Measurements from ENCODE around the gene IFNAR1. TPM values are rescaled to one million over a fixed set of nuclear protein-coding genes. Genes with fewer than 3 reads are reported as not detected.

IFNAR1 gene
- total and polyA plus RNA-seq, 2 of the 8 experiments (the other 6 are each of a cell fraction or from before 2014, with no cell fraction given), result 3.1 to 17.1 TPM

DNA sequence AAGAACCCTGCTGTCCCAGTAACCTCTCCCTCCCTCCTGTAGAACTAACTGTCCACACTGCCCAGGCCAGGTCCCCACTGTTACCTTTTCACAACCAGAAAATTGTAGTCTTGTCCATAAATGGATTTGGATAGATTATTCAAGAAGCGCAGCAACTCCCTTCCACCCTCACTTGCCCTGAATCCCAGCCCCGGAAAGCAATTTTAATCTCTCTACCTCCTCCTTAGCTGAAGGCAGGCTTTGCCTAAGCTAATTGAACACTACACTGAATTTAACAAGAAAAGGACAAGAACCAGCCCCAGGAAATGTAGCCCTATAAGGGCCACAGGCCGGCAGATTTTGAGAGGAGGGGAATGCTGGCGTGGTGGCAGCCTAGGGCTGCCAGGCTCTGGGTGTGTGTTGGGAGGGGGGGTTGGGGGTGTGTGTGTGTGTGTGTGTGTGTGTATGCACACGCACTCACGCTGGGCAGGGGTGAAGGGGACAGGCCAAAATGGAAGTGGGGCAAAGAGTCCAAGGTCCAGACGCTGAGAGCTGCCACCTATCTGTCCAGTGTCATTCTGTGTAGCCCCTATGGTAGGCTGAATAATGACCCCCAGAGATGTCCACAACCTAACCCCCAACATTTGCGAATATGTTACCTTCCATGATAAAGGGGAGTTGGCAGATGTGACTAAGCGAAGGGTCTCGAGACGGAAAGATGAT, 67.7 kb downstream of the IFNAR1 start:
- Histone ChIP-seq H2BK5ac (ENCODE audit: low read depth, low read length) (no peak overlapping the region), H4K91ac (replicated peaks; ENCODE audit: insufficient read length, low read length) (no peak overlapping the region), H3K4me1 (replicated peaks in 1 of 4; ENCODE audit: control insufficient read depth in 3 of 4, insufficient read depth in 4 of 4, low read length in 3 of 4) (0 out of 7 replicates have a peak, but pooled peaks cover 0 to 2% (median 0%) of the 10 kb centered on the region in 4 experiments), H3K79me2 (ENCODE audit: control insufficient read depth in 1 of 2, insufficient read depth in 2 of 2, low read length in 2 of 2) (no peaks in the 10 kb centered on the region), H4K8ac (ENCODE audit: extremely low read depth, insufficient read depth, low read length) (no peak overlapping the region), H4K5ac (ENCODE audit: insufficient read length, low read depth, low read length) (no peak overlapping the region), H2BK120ac (replicated peaks; ENCODE audit: low read depth, low read length) (no peak overlapping the region), H4K20me1 (replicated peaks in 1 of 2; ENCODE audit: control insufficient read depth in 1 of 2, insufficient read depth in 2 of 2, low read length in 2 of 2) (no peaks in the 10 kb centered on the region), H3K27me3 (replicated peaks in 1 of 4; ENCODE audit: control insufficient read depth in 3 of 4, extremely low read depth in 1 of 4, insufficient read depth in 3 of 4, low read length in 3 of 4) (no peaks in the 10 kb centered on the region; a peak in 1 of 7 replicates), H2BK12ac (ENCODE audit: low read depth, low read length) (peak overlapping the region; percentile 5; the same call in 1 of the 2 replicates), H3K27ac (ENCODE audit: low read depth, low read length) (no peak overlapping the region), H3K23ac (ENCODE audit: insufficient read length) (no peak overlapping the region), H3K79me1 (ENCODE audit: low read depth, low read length) (no peaks in the 10 kb centered on the region), H3K36me3 (ENCODE audit: control insufficient read depth in 2 of 4, insufficient read depth in 4 of 4, low read length in 3 of 4) (no peaks in the 10 kb centered on the region), H3K4me2 (ENCODE audit: insufficient read depth in 1 of 2, low read depth in 2 of 2, low read length in 2 of 2) (no peak overlapping the region), H3K18ac (ENCODE audit: extremely low read depth, low read length) (no peak overlapping the region), H2BK20ac (ENCODE audit: low read length) (0 out of 2 replicates have a peak overlapping the region, but pooled peaks have one; percentile 6), H3K9me3 (ENCODE audit: insufficient read depth in 2 of 2, low read depth in 1 of 2, low read length in 1 of 2) (no peaks in the 10 kb centered on the region), H3K23me2 (ENCODE audit: low read depth, low read length) (no peaks in the 10 kb centered on the region; the same call in 1 of the 2 replicates), H3K9ac (replicated peaks in 1 of 4; ENCODE audit: extremely low read depth in 1 of 4, low read depth in 3 of 4, low read length in 3 of 4) (no peak overlapping the region), H3K4me3 (ENCODE audit: extremely low read depth in 1 of 4, insufficient read depth in 2 of 4, low read depth in 3 of 4, low read length in 4 of 4) (no peak overlapping the region), H2BK15ac (ENCODE audit: low read length) (no peak overlapping the region), H3K56ac (replicated peaks; ENCODE audit: insufficient read length, low read depth, low read length) (no peak overlapping the region), H3K4ac (replicated peaks; ENCODE audit: insufficient read length, low read depth, low read length) (no peak overlapping the region), H2AK5ac (ENCODE audit: low read depth, low read length) (no peak overlapping the region), H2AFZ (ENCODE audit: low read length) (no peak overlapping the region), H3K14ac (ENCODE audit: insufficient read length) (no peak overlapping the region)
- FAIRE-seq (no peak), DNase-seq (ENCODE audit: low read depth in 1 of 2, low spot score in 2 of 2) (no peak)
- WGBS, 2 experiments (ENCODE audit: extremely low coverage in 1 of 2, insufficient coverage in 1 of 2, insufficient read length in 1 of 2, insufficient replicate concordance in 2 of 2, low coverage in 1 of 2, low lambda C conversion rate in 2 of 2, missing lambda C conversion rate in 1 of 2), result 80% methylated on average over 11 of the region's 11 CpGs; no CpG with 5 or more reads in 1 of the 2 experiments
- ChIA-PET POLR2A (ENCODE audit: partially characterized antibody) (interaction anchor here (0.7 to 1.4 kb wide), 2 partner anchors 10 to 68 kb away, joined by 3 to 4 read pairs; partner anchors contain the start of genes IFNAR1 and IFNGR2), CTCF (ENCODE audit: partially characterized antibody) (interaction anchor here (0.8 kb wide), 1 partner anchor 14 kb away, joined by 3 read pairs; no protein-coding TSS in a partner anchor)
- TF ChIP-seq TCF12 (IDR thresholded peaks at IDR 0.05; ENCODE audit: low read depth, low read length) (no peak), KDM1A (IDR thresholded peaks at IDR 0.05; ENCODE audit: borderline replicate concordance, low read length) (no peak), SRF (IDR thresholded peaks at IDR 0.05; ENCODE audit: low read depth, low read length) (no peak), HDAC6 (IDR thresholded peaks at IDR 0.05; ENCODE audit: low read depth, low read length) (no peak), EGR1 (IDR thresholded peaks at IDR 0.05; ENCODE audit: borderline replicate concordance, low read depth, low read length) (no peak), KDM4A (IDR thresholded peaks at IDR 0.05; ENCODE audit: low read depth, low read length, severe bottlenecking) (no peak), SIX5 (IDR thresholded peaks at IDR 0.05; ENCODE audit: low read depth, low read length) (no peak), CTBP2 (IDR thresholded peaks at IDR 0.05; ENCODE audit: borderline replicate concordance, insufficient read depth, insufficient read length, low read length) (no peak), MAFK (IDR thresholded peaks at IDR 0.05; ENCODE audit: low read depth, low read length) (no peak), SUZ12 (IDR thresholded peaks at IDR 0.05; ENCODE audit: low read length) (no peak), POLR2AphosphoS5 (IDR thresholded peaks at IDR 0.05; ENCODE audit: low read depth, low read length) (no peak)
